ENCODE data around the gene HS6ST1.

HS6ST1 gene

DNA sequence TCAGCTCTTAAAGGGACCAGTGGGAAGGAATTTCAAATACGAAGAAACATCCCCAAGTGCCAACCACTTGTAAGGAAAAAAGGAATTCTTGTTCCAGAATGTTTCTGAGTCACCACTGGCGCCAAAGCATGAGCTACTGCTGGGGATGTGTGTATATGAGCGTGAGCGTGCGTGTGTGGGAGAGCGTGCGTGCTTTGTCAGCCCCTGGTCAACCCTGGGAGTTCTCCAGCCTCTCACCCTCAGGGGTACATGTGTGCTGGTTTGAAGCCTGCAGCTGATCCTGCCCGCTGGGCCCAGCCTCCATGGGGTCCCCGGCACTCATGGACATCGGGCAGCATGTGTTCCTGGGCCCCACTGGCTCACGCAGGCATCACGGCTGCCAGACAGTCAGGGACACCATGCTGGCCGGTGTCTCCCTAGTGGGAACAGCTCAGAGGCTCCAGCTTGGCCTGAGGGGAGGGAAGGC is 17.1 kb downstream of the HS6ST1 start:
- no peak overlapping the region for H3K4me3 ChIP-seq (ENCODE audit: low read depth, low read length)
- TF ChIP-seq, protein P1, sequence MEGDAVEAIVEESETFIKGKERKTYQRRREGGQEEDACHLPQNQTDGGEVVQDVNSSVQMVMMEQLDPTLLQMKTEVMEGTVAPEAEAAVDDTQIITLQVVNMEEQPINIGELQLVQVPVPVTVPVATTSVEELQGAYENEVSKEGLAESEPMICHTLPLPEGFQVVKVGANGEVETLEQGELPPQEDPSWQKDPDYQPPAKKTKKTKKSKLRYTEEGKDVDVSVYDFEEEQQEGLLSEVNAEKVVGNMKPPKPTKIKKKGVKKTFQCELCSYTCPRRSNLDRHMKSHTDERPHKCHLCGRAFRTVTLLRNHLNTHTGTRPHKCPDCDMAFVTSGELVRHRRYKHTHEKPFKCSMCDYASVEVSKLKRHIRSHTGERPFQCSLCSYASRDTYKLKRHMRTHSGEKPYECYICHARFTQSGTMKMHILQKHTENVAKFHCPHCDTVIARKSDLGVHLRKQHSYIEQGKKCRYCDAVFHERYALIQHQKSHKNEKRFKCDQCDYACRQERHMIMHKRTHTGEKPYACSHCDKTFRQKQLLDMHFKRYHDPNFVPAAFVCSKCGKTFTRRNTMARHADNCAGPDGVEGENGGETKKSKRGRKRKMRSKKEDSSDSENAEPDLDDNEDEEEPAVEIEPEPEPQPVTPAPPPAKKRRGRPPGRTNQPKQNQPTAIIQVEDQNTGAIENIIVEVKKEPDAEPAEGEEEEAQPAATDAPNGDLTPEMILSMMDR (IDR thresholded peaks at IDR 0.05; ENCODE audit: low read depth, low read length, missing control alignments): no peak
- no peak for DNase-seq (ENCODE audit: low read depth)

DNA sequence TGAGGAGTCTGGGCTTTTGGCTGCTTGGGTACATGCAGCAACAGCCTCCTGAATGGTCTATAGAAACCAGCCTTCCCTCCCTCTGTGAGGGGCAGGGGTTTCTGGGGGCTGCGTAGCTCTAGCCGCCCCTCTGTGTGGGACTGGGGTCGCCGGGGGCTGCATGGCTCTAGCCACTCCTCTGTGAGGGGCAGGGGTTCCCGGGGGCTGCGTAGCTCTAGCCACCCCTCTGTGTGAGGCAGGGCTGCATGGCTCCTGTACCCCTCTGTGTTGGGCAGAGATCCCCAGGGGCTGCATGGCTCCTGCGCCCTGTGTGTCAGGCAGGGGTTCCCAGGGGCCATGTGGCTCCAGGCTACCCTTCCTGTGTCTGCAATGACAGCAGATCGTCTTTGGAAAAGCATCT is 17.6 kb downstream of the HS6ST1 start:
- no peak for DNase-seq (ENCODE audit: low read depth)
- no peak overlapping the region for H3K4me3 ChIP-seq (ENCODE audit: low read depth, low read length)
- TF ChIP-seq, protein P1 (IDR thresholded peaks at IDR 0.05; ENCODE audit: low read depth, low read length, missing control alignments): no peak

- no peak overlapping the region for H3K4me3 ChIP-seq (ENCODE audit: low read depth, low read length)
- no peak for DNase-seq (ENCODE audit: low read depth)
- TF ChIP-seq, protein P1 (IDR thresholded peaks at IDR 0.05; ENCODE audit: low read depth, low read length, missing control alignments): no peak
These were observed 18.3 kb downstream of the HS6ST1 start for GRCh38 chr2:128300151-128301020.

- H3K4me3 ChIP-seq (ENCODE audit: low read depth, low read length): no peak overlapping the region
- no peak for DNase-seq (ENCODE audit: low read depth)
- TF ChIP-seq, protein P1 (IDR thresholded peaks at IDR 0.05; ENCODE audit: low read depth, low read length, missing control alignments): no peak
These were observed 19.0 kb downstream of the HS6ST1 start for GRCh38 chr2:128299628-128300027.

DNA sequence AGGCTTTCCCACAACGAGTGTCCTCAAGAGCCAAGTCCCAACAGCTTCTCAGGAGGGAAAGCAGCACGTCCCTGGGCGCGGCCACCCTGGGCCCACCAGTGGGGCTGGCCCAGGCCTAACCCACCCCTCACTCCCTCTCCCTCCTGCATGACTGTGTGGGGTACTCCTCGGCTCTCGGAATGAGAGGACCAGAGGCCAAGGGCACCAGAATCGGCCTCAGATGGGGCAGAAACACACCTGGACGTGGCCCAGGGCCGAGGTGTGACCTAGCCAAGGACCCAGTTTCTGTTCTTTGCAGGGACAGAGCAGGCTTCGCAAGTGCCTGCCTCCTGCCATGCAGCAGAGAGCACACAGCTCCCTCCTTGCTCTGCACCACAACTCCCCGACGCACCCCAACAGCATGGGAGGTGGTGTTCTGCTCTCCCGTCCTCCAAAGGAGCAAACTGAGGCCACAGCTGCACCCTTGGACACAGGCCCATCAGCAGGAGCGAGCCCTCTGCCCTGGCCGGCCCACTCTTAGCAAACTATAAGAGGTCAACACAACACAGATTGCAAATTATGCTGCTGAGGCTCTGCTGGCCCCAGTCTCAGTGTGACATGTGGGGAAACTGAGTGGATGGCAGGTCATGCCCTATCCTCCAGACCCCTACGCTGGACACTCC is 19.7 kb downstream of the HS6ST1 start:
- no peak overlapping the region for H3K4me3 ChIP-seq (ENCODE audit: low read depth, low read length)
- DNase-seq (ENCODE audit: low read depth): no peak
- TF ChIP-seq, protein P1 (IDR thresholded peaks at IDR 0.05; ENCODE audit: low read depth, low read length, missing control alignments): no peak

DNA sequence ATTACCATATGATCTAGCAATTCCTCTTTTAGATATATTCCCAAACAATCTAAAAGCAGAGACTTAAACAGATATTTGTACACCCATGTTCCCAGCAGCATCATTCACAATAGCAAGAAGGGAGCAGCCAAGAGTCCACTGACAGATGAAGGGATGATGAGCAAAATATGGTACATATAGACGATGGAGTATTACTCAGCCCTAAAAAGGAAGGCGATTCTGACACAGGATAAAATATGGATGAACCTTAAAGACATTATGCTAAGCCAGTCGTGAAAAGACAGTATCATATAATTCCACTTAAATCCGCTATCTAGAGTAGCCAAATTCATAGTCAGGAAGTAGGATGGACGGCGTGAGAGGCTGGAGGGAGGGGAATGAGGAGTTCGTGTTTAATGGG is 20.4 kb downstream of the HS6ST1 start:
- no peak for DNase-seq (ENCODE audit: low read depth)
- H3K4me3 ChIP-seq (ENCODE audit: low read depth, low read length): no peak overlapping the region
- TF ChIP-seq, protein P1 (IDR thresholded peaks at IDR 0.05; ENCODE audit: low read depth, low read length, missing control alignments): no peak
